Measurements from ENCODE around the gene PLCL2. TPM values are rescaled to one million over a fixed set of nuclear protein-coding genes. Genes with fewer than 3 reads are reported as not detected.

Gene PLCL2
- total and polyA plus RNA-seq, 2 experiments from 2014 or later: 1.6 to 9.7 TPM

- Histone ChIP-seq H3K9me2 (ENCODE audit: insufficient read depth) (no peaks in the 10 kb centered on the region), H2AFZ (no peak overlapping the region), H3K36me3 (ENCODE audit: insufficient read depth) (no peaks in the 10 kb centered on the region), H3K4me2 (no peak overlapping the region), H3K27me3 (ENCODE audit: insufficient read depth) (no peaks in the 10 kb centered on the region), H3K79me2 (replicated peaks; ENCODE audit: insufficient read depth) (no peaks in the 10 kb centered on the region), H3F3A (replicated peaks; ENCODE audit: low read depth) (no peaks in the 10 kb centered on the region), H3K27ac (ENCODE audit: low read depth) (no peak overlapping the region), H3K4me3 (no peak overlapping the region), H4K20me1 (replicated peaks; ENCODE audit: insufficient read depth) (no peaks in the 10 kb centered on the region), H3K4me1 (ENCODE audit: insufficient read depth) (no peaks in the 10 kb centered on the region)
- Mint-ChIP-seq H3K27me3 (ENCODE audit: insufficient read depth, low read depth, poor library complexity) (no peaks in the 10 kb centered on the region), H3K27ac (no peak overlapping the region), H3K36me3 (ENCODE audit: low read depth) (no peaks in the 10 kb centered on the region), H3K4me3 (no peak overlapping the region), H3K9me3 (no peaks in the 10 kb centered on the region), H3K4me1 (peaks cover 12% of the 10 kb centered on the region)
- ATAC-seq (no peak), DNase-seq (ENCODE audit: low spot score) (no peak)
- TF ChIP-seq POLR2AphosphoS5 (IDR thresholded peaks at IDR 0.05; ENCODE audit: low read depth) (no peak), EZH2phosphoT487 (IDR thresholded peaks at IDR 0.05; ENCODE audit: unreplicated experiment) (no peak), ZNF114 (CRISPR knock-in tag; IDR thresholded peaks at IDR 0.05) (no peak), NANOG (IDR thresholded peaks at IDR 0.05; ENCODE audit: borderline replicate concordance) (no peak), CREB1 (CRISPR knock-in tag; IDR thresholded peaks at IDR 0.05; ENCODE audit: low read depth) (no peak), ZNF462 (CRISPR knock-in tag; IDR thresholded peaks at IDR 0.05) (no peak), JUNB (IDR thresholded peaks at IDR 0.05; ENCODE audit: unreplicated experiment) (no peak), STAT1 (IDR thresholded peaks at IDR 0.05; ENCODE audit: unreplicated experiment) (no peak), ZNF331 (CRISPR knock-in tag; IDR thresholded peaks at IDR 0.05; ENCODE audit: low read depth) (no peak), ETS1 (IDR thresholded peaks at IDR 0.05) (no peak), EZH2 (IDR thresholded peaks at IDR 0.05; ENCODE audit: low read depth, unreplicated experiment) (no peak)
These were observed 150.3 kb downstream of the PLCL2 start for GRCh38 chr3:17035033-17035432.

Measured in GM23338 (cell line).